GM19328 (cell line): ENCODE results near the gene MEP1B.
"Not testable (repeated sequence)": the region's sequence is repeated elsewhere in the genome, so short reads cannot be mapped to it uniquely, and the experiment has no call there.

ENCODE experiments used
- ATAC-seq: cut with Tn5 transposase; IDR thresholded peaks from one replicate; pipeline ENCODE4 v1.9.1; 2021; ENCODE audit warnings: mild to moderate bottlenecking, moderate library complexity; ENCODE audit not compliant: unreplicated experiment

The MEP1B gene

GRCh38 chr18:32189790-32190189 lies at the start of gene MEP1B:
TSS of gene MEP1B (plus strand) at chr18:32190039. CDS start at chr18:32190071, 32 bp downstream.
- no peak for ATAC-seq

DNA sequence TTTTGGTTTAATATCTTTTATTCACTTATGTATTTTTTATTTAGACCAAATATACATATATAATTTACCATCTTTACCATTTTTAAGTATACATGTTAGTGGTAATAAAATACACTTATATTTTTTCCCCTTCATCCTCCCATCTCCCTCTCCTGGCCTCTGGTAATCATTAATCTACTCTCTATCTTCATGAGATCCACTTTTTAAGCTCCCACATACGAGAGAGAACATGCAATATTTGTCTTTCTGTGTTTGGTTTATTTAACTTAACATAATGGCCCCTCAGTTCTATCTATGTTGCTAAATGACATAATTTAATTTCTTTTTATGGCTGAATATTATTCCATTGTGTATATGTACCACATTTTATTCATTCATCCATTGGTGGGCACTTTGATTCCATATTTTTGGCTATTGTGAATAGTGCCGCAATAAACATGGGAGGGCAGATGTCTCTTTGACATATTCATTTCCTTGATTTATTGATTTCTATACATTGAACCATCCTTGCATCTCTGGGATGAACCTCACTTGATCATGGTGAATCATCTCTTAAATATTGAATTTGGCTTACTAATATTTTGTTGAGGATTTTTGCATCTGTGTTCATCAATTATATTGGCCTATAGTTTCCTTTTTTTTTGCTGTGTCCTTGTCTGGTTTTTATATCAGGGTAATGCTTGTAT lies 41.5 kb upstream of the MEP1B start:
- no peak for ATAC-seq

DNA sequence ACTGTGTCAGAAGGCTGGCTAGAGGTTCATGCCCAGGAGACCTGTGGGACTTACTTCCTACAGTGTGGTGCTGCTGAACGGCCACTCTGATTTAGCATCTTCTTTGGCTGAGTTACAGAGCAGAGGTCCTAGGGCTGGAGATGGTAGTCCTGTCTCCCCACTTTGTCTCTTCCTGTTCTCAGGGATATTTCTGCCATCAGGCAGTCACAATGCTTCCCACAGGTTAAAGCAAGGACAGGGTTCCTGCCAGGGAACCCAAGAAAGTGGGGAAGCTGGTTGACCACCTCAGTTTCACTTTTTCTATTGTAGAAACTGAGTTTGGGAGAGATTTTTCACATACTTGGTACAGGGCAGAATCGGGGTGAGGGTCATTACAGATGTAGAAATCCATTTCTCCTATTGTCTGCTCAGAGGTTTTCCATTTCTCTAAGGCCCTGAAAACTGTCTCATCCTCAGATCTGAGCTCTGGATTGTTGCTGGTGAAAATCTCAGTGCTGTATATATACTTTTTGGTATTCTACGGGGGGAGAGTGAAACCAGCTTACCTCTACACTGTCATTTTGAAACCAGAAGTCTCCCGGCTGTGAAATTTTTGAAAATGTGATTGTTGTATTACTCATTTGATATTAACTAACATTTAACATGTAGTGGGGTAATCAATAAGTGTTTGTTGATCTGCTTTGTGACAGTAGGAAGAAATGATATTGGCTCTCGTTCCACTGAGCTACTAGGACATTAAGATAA lies 37.0 kb upstream of the MEP1B start:
- ATAC-seq = peak; percentile 63

DNA sequence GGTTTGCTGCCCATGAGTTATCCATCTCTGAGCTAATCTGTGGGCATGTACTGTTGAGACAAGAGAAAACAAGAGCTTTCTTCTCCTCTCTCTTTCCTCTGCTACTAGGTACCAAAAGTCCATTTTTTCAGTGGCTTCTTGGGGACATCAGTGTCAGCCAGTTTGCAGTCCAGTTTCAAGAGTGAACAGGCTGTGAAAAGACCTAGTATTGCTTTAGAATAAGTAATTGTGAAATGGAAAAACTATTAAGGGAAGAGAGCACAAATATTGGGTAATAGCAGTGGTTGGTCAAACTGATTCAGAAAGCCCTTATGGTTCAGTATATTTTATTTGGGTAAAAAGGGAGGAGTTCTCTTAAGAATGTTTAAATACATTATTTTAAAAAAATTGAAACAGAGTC lies 33.0 kb upstream of the MEP1B start:
- ATAC-seq = no peak

- no peak for ATAC-seq
Measured at GRCh38 chr18:32157580-32157979, 32.3 kb upstream of the MEP1B start.

- peak; percentile 94 for ATAC-seq
Measured at GRCh38 chr18:32158108-32158624, 31.7 kb upstream of the MEP1B start.

- ATAC-seq = not testable (repeated sequence)
Measured at GRCh38 chr18:32158631-32159030, 31.2 kb upstream of the MEP1B start.

DNA sequence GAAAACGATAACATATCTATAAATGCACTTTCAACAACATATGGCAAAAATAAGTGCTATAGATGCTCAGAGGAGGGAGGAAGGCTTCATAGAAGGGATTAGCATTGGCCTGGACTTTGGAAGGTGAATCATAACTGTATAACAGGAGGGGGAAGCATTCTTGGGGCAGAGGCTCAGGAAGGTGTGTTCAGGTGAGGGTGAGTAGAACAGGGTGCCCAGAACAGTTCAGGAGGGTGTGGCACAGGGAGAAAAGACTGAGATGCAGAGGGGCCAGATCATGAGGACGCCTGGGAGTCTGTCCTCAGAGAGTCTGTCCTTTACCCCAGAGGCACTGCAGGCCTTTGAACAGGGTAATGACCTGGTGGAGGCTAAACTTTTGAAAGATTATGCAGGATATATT lies 29.3 kb upstream of the MEP1B start:
- ATAC-seq = no peak

DNA sequence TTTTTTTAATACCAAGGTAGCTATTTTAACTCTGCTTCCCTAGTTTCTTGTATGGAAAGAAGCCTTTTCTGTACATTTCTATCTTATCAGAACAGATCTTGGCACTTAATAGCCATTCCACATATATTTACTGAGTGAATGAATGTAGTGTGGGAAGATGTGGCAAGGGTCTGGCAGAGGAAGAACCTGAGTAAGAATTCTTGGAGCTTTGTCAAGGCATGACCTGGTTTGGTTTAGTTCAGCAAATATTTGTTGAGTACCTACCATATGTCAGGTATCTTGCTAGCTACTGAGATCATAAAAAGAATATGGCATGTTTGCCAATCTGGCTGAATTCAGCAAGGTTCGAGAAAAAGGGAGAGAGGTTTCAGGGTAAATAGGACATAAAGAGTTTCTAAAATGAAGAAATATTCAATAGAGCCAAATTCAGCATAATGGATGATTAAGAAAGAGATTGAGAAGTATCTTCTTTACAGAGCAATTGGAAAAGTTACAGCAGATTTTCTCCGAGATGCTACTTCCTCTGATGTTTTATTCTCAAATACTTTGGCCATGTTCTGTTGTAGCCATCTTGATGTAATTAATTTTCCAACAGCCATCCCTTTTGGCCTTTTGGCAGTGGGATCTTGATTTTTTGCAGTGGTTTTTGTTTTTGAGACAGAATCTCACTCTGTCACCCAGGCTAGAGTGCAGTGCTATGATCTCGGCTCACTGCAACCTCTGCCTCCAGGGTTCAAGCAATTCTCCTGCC lies 21.7 kb upstream of the MEP1B start:
- no peak for ATAC-seq

- ATAC-seq = no peak
Measured at GRCh38 chr18:32173654-32174053, 16.2 kb upstream of the MEP1B start.

GRCh38 chr18:32174719-32175118 lies 15.1 kb upstream of the MEP1B start:
- ATAC-seq = no peak

GRCh38 chr18:32175265-32175664 lies 14.6 kb upstream of the MEP1B start:
- no peak for ATAC-seq

GRCh38 chr18:32176745-32177144 lies 13.1 kb upstream of the MEP1B start:
- ATAC-seq = not testable (repeated sequence)

DNA sequence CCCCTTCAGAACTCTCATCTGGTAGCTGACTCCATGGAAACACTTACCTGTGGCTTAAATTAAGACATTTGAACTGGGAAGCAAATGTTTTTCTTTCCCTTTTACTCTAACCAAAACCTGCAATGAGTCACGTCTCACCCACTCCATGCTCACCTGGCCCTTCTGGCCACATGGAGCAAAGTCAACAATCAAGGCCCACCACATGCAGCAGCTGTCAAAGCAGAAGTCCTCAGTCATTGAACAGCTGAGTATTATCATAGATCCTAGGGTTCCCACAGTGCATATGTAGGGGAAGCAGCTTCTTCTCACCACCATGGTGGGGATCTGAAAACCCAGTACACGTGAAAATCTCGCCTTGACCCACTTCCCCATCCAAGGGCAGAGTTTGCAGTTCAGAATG lies 12.3 kb upstream of the MEP1B start:
- ATAC-seq = no peak

DNA sequence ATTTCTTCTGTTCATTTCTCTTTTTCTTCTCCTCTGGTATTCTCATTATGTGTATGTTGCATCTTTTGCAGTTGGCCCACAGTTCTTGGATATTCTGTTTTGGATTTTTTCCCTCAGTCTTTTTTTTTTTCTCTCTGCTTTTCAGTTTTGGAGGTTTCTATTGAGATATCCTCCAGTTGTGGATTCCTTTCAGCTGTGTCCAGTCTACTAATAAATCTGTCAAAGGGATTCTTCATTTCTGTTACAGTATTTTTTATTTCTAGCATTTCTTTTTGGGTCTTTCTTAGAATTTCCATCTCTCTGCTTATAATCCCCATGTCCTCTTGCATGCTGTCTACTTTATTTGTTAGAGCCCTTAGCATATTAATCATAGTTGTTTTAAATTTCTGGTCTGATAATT lies 6.3 kb upstream of the MEP1B start:
- ATAC-seq = no peak

DNA sequence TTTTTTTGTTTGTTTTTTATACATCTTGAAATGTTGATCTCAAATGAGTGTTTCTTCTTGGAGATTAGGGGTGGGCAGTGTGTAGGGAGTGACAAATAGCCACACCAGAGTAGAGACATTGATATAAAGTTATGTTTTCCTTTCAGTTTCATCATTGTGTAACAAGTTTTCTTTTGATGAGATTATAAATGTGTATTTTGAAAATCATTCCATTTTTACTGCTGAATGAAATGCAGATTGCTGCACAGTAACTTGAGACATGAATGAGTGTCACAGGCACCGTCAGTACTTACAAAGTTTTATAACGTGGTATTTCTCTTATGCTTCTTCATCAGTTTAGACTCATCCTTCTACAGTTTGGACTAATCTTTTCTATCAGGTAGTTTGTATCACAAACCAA lies 370 bp downstream of the MEP1B start:
- ATAC-seq = no peak

- ATAC-seq = no peak
Measured at GRCh38 chr18:32195881-32196815, 6.3 kb downstream of the MEP1B start.

DNA sequence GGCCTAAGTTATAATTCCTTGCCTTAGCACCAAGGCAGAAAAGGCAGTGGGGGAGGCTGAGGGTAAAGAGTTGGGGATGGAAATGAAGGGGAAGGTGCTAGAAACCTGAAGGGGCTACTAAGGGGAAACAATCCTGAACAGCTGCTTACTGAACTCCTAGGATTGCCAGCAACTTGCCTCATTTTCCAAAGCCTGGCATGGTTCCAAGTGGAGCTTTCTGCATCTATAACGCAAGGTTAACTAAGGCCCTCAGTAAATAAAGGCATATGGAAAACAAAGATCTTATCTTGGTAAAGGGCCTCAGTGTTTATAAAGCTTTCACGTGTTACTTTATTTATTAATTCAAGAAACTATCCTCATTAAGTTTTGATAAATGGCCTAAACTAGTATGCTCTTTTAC lies 10.9 kb downstream of the MEP1B start:
- no peak for ATAC-seq

GRCh38 chr18:32201948-32202672 lies 12.3 kb downstream of the MEP1B start:
- ATAC-seq = no peak

DNA sequence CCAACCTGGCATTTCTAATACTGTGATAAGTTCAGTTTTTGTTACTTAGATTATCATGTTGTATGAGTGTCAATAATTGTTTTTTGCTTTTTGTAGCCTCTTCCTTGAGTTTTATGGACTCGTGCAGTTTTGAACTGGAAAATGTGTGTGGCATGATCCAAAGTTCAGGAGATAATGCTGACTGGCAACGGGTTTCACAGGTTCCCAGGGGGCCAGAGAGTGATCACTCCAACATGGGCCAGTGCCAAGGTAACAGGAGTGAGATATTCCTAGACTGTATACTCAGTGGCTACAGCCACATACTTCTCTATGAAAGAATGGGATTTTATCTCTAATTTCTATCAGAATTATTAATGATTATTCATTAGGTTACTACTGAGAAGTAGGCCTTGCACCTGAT lies 18.2 kb downstream of the MEP1B start:
- ATAC-seq = no peak
